ENCODE measurements around the gene SH3GL3. TPM values are rescaled to one million over a fixed set of nuclear protein-coding genes. Genes with fewer than 3 reads are reported as not detected.

SH3GL3 gene
- total RNA-seq, 1 experiment from 2014 or later = not detected

GRCh38 chr15:83612898-83613635 lies 165.9 kb downstream of the SH3GL3 start:
- BruUV-seq (replicated peaks) = no TSS peak
- CTCF ChIA-PET = no interaction called here

GRCh38 chr15:83613714-83614113 lies 166.6 kb downstream of the SH3GL3 start:
- BruUV-seq (replicated peaks) = no TSS peak
- POLR2A ChIA-PET = no interaction called here
- CTCF ChIA-PET = no interaction called here

More at GRCh38 chr15:83612898-83613635, 165.9 kb downstream of the SH3GL3 start:
- DNase-seq = no peak
- H3K36me3 ChIP-seq (ENCODE audit: control insufficient read depth, insufficient read depth, low read length) = no peaks in the 10 kb centered on the region
- POLR2A ChIA-PET = no interaction called here
- Mint-ChIP-seq H3K27ac (ENCODE audit: unreplicated experiment) (no peak overlapping the region), H3K36me3 (ENCODE audit: insufficient read depth, unreplicated experiment) (no peaks in the 10 kb centered on the region), H3K4me1 (ENCODE audit: low read depth, unreplicated experiment) (no peaks in the 10 kb centered on the region), H3K4me3 (ENCODE audit: unreplicated experiment) (no peak overlapping the region), H3K9me3 (ENCODE audit: unreplicated experiment) (no peaks in the 10 kb centered on the region), H3K27me3 (ENCODE audit: insufficient read depth, unreplicated experiment) (no peaks in the 10 kb centered on the region)
- H3K4me3 ChIP-seq (ENCODE audit: low read depth, low read length) = no peak overlapping the region
- H3K27me3 ChIP-seq (replicated peaks; ENCODE audit: control insufficient read depth, insufficient read depth, low read length) = no peaks in the 10 kb centered on the region; the same call in 1 of the 2 replicates
- H3K9me3 ChIP-seq = no peaks in the 10 kb centered on the region
- no peak for TF ChIP-seq CTCF (IDR thresholded peaks at IDR 0.05; ENCODE audit: insufficient read depth in 1 of 2, low read depth in 1 of 2, low read length in 1 of 2, severe bottlenecking in 1 of 2, unreplicated experiment in 1 of 2)
- no peaks in the 10 kb centered on the region for H3K4me1 ChIP-seq
- intact Hi-C loops (cut with micrococcal nuclease; ENCODE audit: unreplicated experiment) = no loop called here

DNA sequence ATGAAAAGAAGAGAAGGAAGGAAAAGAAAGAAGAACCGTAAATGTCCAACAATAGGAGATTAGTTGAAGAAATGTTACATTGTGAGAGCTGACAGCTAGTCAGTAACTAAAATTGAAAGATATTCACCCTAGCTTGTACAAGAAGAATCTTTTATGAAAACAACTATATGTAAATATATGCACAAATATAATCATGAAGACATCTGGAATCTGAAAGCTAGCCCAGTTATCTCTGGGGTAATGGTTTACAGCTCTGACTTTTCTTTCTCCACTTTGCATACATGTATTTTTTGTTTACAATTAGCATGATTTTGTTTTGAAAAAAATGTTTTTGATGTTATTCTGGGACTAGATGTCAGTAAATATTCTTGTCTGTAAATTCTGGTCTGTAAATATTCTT lies 169.7 kb downstream of the SH3GL3 start:
- H3K27me3 Mint-ChIP-seq (ENCODE audit: insufficient read depth, unreplicated experiment) = peaks cover 2% of the 10 kb centered on the region
- H3K4me3 Mint-ChIP-seq (ENCODE audit: unreplicated experiment) = no peak overlapping the region
- intact Hi-C loops (cut with micrococcal nuclease; ENCODE audit: unreplicated experiment) = no loop called here
- TF ChIP-seq CTCF (IDR thresholded peaks at IDR 0.05; ENCODE audit: insufficient read depth in 1 of 2, low read depth in 1 of 2, low read length in 1 of 2, severe bottlenecking in 1 of 2, unreplicated experiment in 1 of 2) = no peak
- no peaks in the 10 kb centered on the region for H3K36me3 ChIP-seq (ENCODE audit: control insufficient read depth, insufficient read depth, low read length)
- BruUV-seq (replicated peaks) = no TSS peak
- no peaks in the 10 kb centered on the region for H3K9me3 ChIP-seq
- no peak for DNase-seq
- H3K27ac Mint-ChIP-seq (ENCODE audit: unreplicated experiment) = no peak overlapping the region
- no peaks in the 10 kb centered on the region; the same call in 1 of the 2 replicates for H3K27me3 ChIP-seq (replicated peaks; ENCODE audit: control insufficient read depth, insufficient read depth, low read length)
- CTCF ChIA-PET = no interaction called here
- POLR2A ChIA-PET = interaction anchor here (0.6 kb wide), 1 partner anchor 287 kb away, joined by 4 read pairs; no protein-coding TSS in a partner anchor
- no peaks in the 10 kb centered on the region for H3K4me1 Mint-ChIP-seq (ENCODE audit: low read depth, unreplicated experiment)
- no peaks in the 10 kb centered on the region for H3K4me1 ChIP-seq
- no peaks in the 10 kb centered on the region for H3K9me3 Mint-ChIP-seq (ENCODE audit: unreplicated experiment)
- no peaks in the 10 kb centered on the region for H3K36me3 Mint-ChIP-seq (ENCODE audit: insufficient read depth, unreplicated experiment)
- no peak overlapping the region for H3K4me3 ChIP-seq (ENCODE audit: low read depth, low read length)

More at GRCh38 chr15:83613714-83614113, 166.6 kb downstream of the SH3GL3 start:
- H3K4me1 ChIP-seq = no peaks in the 10 kb centered on the region
- Mint-ChIP-seq H3K4me1 (ENCODE audit: low read depth, unreplicated experiment) (no peaks in the 10 kb centered on the region), H3K27ac (ENCODE audit: unreplicated experiment) (no peak overlapping the region), H3K9me3 (ENCODE audit: unreplicated experiment) (no peaks in the 10 kb centered on the region), H3K27me3 (ENCODE audit: insufficient read depth, unreplicated experiment) (no peaks in the 10 kb centered on the region), H3K36me3 (ENCODE audit: insufficient read depth, unreplicated experiment) (no peaks in the 10 kb centered on the region), H3K4me3 (ENCODE audit: unreplicated experiment) (no peak overlapping the region)
- H3K27me3 ChIP-seq (replicated peaks; ENCODE audit: control insufficient read depth, insufficient read depth, low read length) = no peaks in the 10 kb centered on the region; the same call in 1 of the 2 replicates
- no peaks in the 10 kb centered on the region for H3K36me3 ChIP-seq (ENCODE audit: control insufficient read depth, insufficient read depth, low read length)
- DNase-seq = no peak
- H3K9me3 ChIP-seq = no peaks in the 10 kb centered on the region
- TF ChIP-seq CTCF (IDR thresholded peaks at IDR 0.05; ENCODE audit: insufficient read depth in 1 of 2, low read depth in 1 of 2, low read length in 1 of 2, severe bottlenecking in 1 of 2, unreplicated experiment in 1 of 2) = no peak
- intact Hi-C loops (cut with micrococcal nuclease; ENCODE audit: unreplicated experiment) = no loop called here
- no peak overlapping the region for H3K4me3 ChIP-seq (ENCODE audit: low read depth, low read length)

All from Caco-2 (cell line).